Tracheal epithelial cell (primary cell): Measurements from ENCODE around the gene FBH1. TPM values are rescaled to one million over a fixed set of nuclear protein-coding genes. Genes with fewer than 3 reads are reported as not detected.

Experiments used
- total RNA-seq: library from RNA; depleted of rRNA; stranded (reverse); fragments of >200 nt; gene quantifications from 2 replicates; pipeline ENCODE4 v1.2.1, GENCODE V29; 2014

FBH1 gene
- 59.9 and 74.9 TPM in 2 replicates for total RNA-seq

DNA sequence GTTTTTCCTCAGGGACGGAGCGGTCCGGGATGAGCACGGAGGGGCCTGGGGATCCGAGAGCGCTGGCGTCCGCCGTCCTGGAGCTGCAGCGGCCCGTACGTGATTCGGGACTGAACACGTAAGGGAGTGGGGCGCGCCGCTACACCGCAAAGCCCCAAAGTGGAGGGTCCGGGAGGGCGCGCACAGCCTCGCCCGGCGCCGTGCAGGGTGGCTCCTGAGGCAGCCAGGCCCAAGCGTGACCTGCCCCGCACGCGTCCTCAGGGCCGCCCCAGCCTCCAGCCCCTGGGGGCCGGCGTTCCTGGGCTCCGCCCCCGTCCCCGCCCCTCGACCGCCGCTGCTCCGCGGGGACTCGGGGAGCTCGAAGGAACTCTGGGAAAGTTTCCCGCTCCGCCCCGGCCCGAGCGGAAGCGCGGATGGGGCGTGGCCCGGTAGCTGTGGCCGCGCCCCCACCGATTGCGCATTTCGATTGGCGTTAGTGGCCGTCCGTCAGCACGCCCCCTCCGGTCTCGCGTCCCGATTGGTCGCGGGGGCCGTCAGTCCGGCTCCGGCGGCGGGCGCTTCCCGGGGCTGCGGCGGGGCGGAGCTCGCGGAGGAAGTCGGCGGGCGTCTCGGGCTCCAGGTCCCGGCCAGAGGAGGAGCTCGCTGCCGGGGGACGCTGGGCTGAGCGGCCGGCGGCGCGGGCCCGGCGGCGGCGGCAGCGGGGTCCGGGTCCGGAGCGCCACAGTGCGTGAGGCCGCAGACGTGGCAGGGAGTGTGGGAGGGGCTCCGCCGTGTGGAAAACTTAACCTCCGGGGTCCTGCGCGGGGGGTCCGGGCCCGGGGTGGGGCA, at the start of gene FBH1, which contains the start of gene ANKRD16:
FBH1 (plus strand) TSS at position 620 of the 828 bp plus-strand sequence; CDS start at position 723, 103 bp downstream.
ANKRD16 (minus strand) TSS at position 270 of the 828 bp plus-strand sequence. CDS start 539 bp downstream, outside the sequence.

DNA sequence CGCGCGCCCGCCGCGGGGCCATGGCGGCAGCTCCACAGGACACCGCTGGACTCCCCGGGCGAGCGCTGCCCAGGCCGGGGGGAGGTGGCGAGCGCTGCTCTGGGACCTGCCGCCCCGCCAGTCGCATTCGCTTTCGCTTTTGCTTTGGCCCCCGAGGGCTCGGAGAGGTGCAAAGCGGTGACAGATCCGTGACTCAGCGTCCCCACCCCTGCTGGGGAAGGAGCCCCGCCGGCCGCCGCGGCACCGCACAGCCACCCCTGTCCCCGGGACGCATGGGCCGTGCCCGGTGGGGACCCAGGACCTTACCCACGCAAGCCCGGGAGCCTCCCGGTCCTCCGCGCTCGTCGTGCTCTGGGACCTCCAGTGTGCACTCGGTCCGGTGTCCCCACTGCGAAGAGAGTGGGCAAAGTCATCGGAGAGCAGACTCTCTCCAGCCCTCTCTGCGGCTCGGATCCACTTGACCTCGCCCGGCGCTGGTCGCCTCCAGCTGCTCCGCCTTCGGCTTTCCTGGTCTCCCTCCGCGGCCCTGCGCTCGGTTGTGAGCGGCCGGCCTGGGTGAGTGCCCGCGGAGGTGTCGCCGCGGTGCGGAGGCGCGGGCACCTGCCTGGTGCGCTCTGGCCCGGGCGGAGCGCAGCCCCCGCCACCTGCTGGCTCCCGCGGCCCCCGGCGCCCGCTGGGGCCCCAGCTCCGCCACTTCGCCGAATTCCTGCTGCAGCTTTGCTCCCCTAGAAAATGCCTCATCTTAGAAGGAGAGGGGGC, 87.6 kb downstream of the FBH1 start, which contains the start of gene IL15RA:
IL15RA (minus strand) TSS at position 73 of the 759 bp plus-strand sequence; CDS start at position 22, 51 bp downstream.

Other genes starting within 250 kb of the FBH1 start
- gene ASB13, start 223.6 kb upstream of the FBH1 start, total RNA-seq: 11.8 and 23.9 TPM in 2 replicates
- 83.4 and 85.5 TPM in 2 replicates for gene TASOR2, start 205.4 kb upstream of the FBH1 start, total RNA-seq
- gene GDI2, start 76.8 kb upstream of the FBH1 start, total RNA-seq: 500 and 558 TPM in 2 replicates
- gene ANKRD16, start 350 bp upstream of the FBH1 start, total RNA-seq: 8.9 and 10.4 TPM in 2 replicates
- gene IL15RA, start 87.3 kb downstream of the FBH1 start, total RNA-seq: 1.3 and 2.2 TPM in 2 replicates
- not detected in 2 replicates for gene IL2RA, start 172.1 kb downstream of the FBH1 start, total RNA-seq
- gene RBM17, start 198.8 kb downstream of the FBH1 start, total RNA-seq: 21.5 and 28.7 TPM in 2 replicates